Mucosa of descending colon (tissue), 3 donors: ENCODE results near the gene TP53. TPM values are rescaled to one million over a fixed set of nuclear protein-coding genes. Genes with fewer than 3 reads are reported as not detected.

Experiments
- ATAC-seq: fragments of 200-7000 bp; cut with Tn5 transposase; one replicate; pipeline ENCODE4 v1.9.1; 2020; ENCODE audit warnings: mild to moderate bottlenecking, moderate library complexity
- DNase-seq, 3 donors: peaks; one replicate each; pipeline ENCODE4 v3.0.0-alpha.2; 2020
- H3K36me3 ChIP-seq: fragments of 200-600 bp; one replicate; pipeline ENCODE4 v1.8.0; 2021; ENCODE audit warnings: low read depth, mild to moderate bottlenecking
- H3K4me1 ChIP-seq: fragments of 200-600 bp; one replicate; pipeline ENCODE4 v1.8.0; 2021; ENCODE audit warnings: low read depth, mild to moderate bottlenecking
- H3K4me3 ChIP-seq: fragments of 200-600 bp; one replicate; pipeline ENCODE4 v1.8.0; 2021; ENCODE audit warnings: mild to moderate bottlenecking
- H3K9me3 ChIP-seq: fragments of 200-600 bp; one replicate; pipeline ENCODE4 v1.8.0; 2021; ENCODE audit warnings: mild to moderate bottlenecking
- intact Hi-C, 2 donors: fragments of 100-400 bp; cut with DNase I in 1 of 2; cut with micrococcal nuclease in 1 of 2; formaldehyde crosslinking; loops; one replicate each; pipeline versions ENCODE4 v1.11.0 to v1.11.1; 2022; cut with DNase I, micrococcal nuclease
- total RNA-seq, 3 donors: library from RNA; stranded (reverse); fragmentation: NEBNext Ultra II Directional in 2 of 3; extraction: Animal tissue kit (Norgen Biotek cat#: 25700) in 2 of 3; gene quantifications; one replicate each; pipeline versions ENCODE4 v1.2.1 to v1.2.4, GENCODE V29; 2021 to 2023
- TF ChIP-seq, protein P1 (sequence below): fragments of 200-600 bp; IDR thresholded peaks from one replicate; pipeline ENCODE4 v1.8.0; 2022; ENCODE audit warnings: antibody characterized with exemption, mild to moderate bottlenecking
- donor health status: DM: no; HTN: no; CAD: no; lungs with moderate emphysema.
- donor health status: DM: no; HTN: no; CAD: no.
- donor health status: DM: no; HTN: yes; CAD: no.

Gene TP53
- total RNA-seq, 3 donors from 2014 or later = 33.9 to 75.2 (median 57.0) TPM

GRCh38 chr17:7700510-7700909, 13.2 kb upstream of the TP53 start:
- no peak for ATAC-seq
- intact Hi-C loops = no loop called here

DNA sequence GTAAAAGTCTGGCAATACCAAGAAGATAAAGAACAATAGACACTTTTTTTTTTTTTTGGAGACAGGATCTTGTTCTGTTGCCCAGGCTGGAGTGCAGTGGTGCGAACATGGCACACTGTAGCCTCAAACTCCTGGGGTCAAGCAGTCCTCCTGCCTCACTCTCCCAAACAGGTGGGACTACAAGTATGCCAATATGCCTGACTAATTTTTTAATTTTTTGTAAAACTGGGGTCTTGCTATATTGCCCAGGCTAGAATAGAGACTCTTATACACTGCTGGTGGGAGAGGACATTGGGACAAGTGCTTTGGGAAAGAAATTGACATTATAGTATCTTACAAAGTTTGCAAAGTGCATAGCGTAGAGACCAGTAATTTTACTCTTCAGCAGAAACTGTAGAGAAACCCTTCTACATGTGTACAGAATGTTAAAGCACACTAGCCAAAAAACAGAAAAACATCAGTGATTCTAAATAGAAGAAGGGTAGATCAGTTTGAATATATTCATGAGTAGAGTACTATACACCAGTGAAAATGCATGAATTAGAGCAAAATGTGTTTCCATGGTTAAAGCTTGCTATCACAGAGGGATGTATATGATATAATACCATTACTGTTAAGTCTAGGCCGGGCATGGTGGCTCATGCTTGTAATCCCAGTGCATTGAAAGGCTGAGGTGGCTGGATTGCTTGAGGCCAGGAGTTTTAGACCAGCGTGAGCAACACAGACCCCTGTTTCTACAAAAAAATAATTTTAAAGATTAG, 10.7 kb upstream of the TP53 start:
- Histone ChIP-seq H3K4me3 (no peak overlapping the region), H3K4me1 (no peaks in the 10 kb centered on the region), H3K36me3 (no peaks in the 10 kb centered on the region), H3K9me3 (no peaks in the 10 kb centered on the region)
- DNase-seq = no peak
- ATAC-seq = no peak
- intact Hi-C loops = no loop called here
- TF ChIP-seq, protein P1, sequence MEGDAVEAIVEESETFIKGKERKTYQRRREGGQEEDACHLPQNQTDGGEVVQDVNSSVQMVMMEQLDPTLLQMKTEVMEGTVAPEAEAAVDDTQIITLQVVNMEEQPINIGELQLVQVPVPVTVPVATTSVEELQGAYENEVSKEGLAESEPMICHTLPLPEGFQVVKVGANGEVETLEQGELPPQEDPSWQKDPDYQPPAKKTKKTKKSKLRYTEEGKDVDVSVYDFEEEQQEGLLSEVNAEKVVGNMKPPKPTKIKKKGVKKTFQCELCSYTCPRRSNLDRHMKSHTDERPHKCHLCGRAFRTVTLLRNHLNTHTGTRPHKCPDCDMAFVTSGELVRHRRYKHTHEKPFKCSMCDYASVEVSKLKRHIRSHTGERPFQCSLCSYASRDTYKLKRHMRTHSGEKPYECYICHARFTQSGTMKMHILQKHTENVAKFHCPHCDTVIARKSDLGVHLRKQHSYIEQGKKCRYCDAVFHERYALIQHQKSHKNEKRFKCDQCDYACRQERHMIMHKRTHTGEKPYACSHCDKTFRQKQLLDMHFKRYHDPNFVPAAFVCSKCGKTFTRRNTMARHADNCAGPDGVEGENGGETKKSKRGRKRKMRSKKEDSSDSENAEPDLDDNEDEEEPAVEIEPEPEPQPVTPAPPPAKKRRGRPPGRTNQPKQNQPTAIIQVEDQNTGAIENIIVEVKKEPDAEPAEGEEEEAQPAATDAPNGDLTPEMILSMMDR = no peak

More at GRCh38 chr17:7700510-7700909, 13.2 kb upstream of the TP53 start:
- TF ChIP-seq, protein P1 = no peak
- Histone ChIP-seq H3K9me3 (no peaks in the 10 kb centered on the region), H3K36me3 (no peaks in the 10 kb centered on the region), H3K4me3 (no peak overlapping the region), H3K4me1 (peaks cover 4% of the 10 kb centered on the region)
- no peak for DNase-seq

- H3K4me3 ChIP-seq = no peak overlapping the region
- DNase-seq = no peak
- intact Hi-C loops = no loop called here
- no peaks in the 10 kb centered on the region for H3K4me1 ChIP-seq
- TF ChIP-seq, protein P1 = no peak
- H3K9me3 ChIP-seq = no peaks in the 10 kb centered on the region
- ATAC-seq = no peak
- no peaks in the 10 kb centered on the region for H3K36me3 ChIP-seq
Measured at GRCh38 chr17:7695586-7695985, 8.3 kb upstream of the TP53 start.

- Histone ChIP-seq H3K4me3 (peak overlapping the region; percentile 33), H3K9me3 (no peaks in the 10 kb centered on the region), H3K36me3 (no peaks in the 10 kb centered on the region), H3K4me1 (peaks cover 23% of the 10 kb centered on the region)
- TF ChIP-seq, protein P1 = no peak
- no peak for DNase-seq
- intact Hi-C loops = loop anchor here in 1 of 2 donors (10.0 kb wide), 1 partner anchor 54 kb away; the partner anchor contains the start of gene SHBG
- no peak for ATAC-seq
Measured at GRCh38 chr17:7688808-7689316, 1.6 kb upstream of the TP53 start.

DNA sequence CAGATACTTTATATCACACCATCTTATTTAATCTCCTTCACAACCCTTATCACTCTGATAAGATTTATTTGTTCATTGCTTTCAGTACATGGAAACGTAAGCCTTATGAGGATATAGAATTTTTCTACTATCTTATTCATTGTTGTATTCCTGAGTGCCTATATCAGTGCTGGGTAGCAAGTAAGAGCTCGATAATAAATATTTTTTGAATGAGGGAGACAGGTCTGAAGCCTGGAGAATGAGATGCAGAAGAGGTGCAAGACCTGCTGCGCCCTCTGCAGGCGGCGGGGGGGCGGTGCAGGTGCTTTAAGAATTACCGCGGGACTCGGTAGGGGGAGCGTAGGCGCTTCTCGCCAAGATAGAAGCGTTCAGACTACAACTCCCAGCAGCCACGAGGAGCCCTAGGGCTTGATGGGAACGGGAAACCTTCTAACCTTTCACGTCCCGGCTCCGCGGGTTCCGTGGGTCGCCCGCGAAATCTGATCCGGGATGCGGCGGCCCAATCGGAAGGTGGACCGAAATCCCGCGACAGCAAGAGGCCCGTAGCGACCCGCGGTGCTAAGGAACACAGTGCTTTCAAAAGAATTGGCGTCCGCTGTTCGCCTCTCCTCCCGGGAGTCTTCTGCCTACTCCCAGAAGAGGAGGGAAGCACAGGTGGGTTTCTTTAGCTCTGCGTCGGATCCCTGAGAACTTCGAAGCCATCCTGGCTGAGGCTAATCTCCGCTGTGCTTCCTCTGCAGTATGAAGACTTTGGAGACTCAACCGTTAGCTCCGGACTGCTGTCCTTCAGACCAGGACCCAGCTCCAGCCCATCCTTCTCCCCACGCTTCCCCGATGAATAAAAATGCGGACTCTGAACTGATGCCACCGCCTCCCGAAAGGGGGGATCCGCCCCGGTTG, 868 bp upstream of the TP53 start, which contains the start of gene WRAP53:
TSS of gene WRAP53 (plus strand) at position 570 of the 900 bp plus-strand sequence. CDS start at position 742, 172 bp downstream.
- Histone ChIP-seq H3K9me3 (no peaks in the 10 kb centered on the region), H3K4me3 (peak within 1 kb of the TSS; percentile 72), H3K4me1 (peaks cover 23% of the 10 kb centered on the region), H3K36me3 (no peaks in the 10 kb centered on the region)
- ATAC-seq (peak; percentile 88), DNase-seq (peak; percentile 96 to 99 (median 98))
- TF ChIP-seq, protein P1 = peak; percentile 99
- intact Hi-C loops = loop anchor here in 1 of 2 donors (10.0 kb wide), 1 partner anchor 53 kb away; the partner anchor contains the start of gene SHBG
